ENCODE measurements around the gene SPTLC2.
"Not testable (repeated sequence)": the region's sequence is repeated elsewhere in the genome, so short reads cannot be mapped to it uniquely, and the experiment has no call there.

The SPTLC2 gene

DNA sequence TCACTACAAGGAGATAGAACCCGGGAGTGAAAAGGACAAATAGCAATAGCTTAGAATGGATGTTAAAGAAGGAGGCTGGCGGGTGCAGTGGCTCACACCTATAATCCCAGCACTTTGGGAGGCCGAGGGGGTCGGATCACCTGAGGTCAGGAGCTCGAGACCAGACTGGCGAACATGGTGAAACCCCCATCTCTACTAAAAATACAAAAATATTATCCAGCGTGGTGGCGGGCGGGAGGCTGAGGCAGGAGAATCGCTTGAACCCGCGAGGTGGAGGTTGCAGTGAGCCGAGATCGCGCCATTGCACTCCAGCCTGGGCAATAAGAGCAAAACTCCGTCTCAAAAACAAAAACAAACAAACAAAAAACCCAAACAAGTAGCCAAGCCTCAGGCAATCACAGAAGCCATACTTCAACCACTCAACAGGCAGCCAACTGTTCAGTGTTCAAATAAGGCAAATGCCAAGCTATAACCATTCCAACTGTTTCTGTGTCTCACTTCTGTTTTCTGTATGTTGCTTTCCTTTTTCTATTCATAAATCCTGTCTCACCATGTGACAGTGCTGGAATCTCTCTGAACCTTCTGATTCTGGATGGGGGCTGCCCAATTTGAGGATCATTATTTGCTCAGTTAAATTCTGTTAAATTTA is 3.9 kb upstream of the SPTLC2 start:
- DNase-seq, result no peak

DNA sequence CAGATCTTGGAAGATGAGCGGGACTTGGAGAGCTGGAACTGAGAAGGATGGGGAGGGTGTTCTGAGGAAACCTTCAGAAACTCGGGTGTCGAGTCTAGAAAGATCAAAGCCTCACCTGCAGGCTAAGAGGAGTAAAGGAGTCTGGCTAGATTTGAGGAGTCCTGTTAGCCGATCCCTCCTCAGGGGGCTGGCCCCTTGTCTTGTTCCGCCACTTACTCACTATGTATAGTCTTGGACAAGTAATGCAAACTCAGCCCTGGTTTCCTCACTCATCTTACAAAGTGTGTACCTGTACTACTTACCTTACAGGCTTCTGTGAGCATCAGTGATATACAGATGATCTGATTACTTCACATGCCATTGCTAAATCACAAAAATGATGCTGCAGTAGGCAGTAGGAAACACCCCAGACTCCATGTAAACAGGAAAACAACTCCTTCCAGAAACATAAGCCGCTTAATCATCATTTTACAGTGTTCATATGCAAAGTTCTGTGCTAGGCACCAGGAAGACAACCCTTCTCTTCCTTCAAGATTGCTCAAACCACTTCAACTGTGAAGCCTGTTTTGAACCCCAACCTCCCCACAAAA is 2.0 kb upstream of the SPTLC2 start:
- no peak for DNase-seq

DNA sequence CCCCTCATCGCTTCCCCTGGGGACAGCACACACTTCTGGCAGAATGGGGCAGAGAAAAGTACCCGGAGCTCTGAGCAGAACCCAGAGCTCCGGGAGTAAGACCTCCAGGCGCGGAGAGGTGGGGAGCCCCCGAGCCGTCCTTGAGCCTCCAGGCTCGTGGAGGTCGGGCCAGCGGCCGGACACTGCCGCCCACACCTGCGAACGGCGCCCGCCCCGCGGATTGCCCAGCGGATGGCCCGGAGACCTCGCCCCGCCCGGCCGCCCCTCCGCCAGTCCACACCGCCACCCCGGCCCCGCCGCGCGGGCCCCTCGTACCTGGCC is 344 bp downstream of the SPTLC2 start:
- no peak for DNase-seq

DNA sequence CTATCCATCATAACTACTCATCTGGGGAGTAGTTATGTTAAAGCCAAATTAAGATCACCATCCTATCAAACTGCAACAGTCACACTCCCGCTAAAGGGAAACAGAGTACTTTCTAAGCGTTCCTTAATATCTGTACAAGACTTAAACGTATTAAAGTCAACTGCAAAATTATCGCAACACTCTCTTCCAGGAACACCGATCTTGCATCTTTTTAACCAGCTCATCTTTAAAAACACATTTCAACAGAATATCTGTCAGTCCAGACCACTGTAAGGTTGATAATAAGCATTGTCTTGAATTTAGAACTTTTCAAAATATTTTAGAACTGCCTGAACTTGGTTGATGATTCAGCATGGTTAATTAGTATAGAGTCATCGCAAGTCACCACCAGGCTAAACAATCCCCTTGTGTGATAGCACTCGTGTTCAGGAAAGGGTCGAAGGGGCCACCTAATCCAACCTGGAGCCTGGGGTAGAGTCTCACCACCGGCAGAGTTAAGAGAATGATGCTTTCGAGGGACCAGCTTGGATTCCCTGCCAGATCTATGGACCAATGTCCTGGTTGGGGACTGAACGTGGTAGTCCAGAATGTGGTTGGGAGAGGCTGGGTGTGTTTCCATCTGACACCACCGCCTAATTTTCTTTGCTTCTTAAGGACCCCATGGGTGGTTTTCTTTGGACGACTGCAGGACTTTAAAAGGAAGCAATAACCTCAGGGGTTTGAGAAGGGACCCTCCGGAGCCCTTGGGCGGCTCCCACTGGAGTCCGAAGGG is 890 bp downstream of the SPTLC2 start:
- peak; percentile 55 for DNase-seq

DNA sequence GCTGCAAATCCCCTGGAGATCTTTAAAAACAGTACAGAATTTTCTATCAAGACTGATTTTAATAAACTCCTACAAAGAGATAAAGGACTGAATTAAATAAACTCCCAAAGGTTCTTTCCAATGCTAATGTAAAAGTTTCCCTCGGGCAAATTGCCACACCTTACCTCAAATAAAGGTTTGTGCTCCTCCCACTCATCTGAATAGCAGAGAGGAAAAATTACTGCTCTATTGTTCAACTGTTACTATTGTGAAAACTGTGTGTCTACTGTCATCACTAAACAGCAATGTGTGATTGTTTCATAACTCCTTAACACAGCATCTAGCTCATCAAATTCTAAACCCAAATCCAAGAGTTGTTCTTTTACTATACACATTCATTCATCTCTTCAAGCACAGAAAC is 3.2 kb downstream of the SPTLC2 start:
- DNase-seq, result no peak

DNA sequence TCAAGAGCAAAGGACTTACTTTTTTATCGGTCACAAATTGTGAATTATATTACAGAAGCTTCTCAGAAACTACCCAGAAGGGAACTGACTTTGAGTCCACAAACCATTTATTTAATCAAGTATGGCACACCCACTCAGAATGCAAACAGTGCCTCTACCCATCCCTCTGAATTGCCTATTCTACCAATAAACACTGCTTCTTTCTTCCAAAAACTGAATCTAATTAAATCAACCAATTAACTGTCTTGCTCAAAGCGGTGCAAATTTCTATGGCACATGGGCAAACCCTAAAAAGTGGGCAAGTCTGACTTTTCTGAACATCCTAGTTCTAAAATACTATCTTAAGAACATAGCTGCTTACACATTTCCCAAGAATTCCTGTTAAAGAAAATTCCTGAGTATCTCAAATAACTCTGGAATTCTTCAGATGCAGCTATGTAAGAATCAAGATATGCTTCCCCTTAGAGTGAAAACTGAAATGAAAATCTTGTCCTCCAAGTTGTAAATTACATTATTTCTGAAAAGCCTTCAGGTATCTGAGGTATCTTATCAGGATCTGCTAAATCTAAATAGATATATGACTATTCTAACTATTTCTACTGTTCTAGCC is 4.3 kb downstream of the SPTLC2 start:
- DNase-seq, result no peak

DNA sequence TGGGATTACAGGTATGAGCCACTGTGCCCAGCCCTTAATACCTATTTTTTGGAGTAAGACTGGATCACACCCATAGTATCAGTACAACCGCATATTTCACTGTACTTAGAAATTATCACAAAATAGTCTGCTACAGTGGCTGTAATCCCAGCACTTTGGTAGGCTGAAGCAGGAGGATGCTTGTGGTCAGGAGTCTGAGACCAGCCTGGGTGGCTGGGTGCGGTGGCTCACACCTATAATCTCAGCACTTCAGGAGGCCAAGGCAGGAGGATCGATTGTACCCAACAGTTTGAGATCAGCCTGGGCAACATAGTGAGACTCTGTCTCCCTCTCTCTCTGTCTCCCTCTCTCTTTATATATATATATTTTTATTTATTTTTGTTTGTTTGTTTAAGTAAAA is 5.9 kb downstream of the SPTLC2 start:
- DNase-seq, result no peak

DNA sequence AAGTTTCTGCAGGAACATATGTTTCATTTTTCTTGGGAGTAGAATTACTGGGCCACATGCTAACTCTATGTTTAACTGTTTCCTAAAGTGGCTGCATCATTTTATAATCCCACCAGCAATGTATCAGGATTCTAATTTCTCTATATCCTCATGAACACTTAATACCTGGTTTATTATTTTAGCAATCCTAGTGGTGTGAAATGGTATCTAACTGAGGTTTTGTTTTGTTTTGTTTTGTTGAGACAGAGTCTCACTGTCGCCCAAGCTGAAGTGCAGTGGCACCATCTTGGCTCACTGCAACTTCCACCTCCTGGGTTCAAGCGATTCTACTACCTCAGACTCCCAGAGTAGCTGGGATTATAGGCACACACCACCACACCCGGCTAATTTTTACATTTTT is 6.5 kb downstream of the SPTLC2 start:
- no peak for DNase-seq

DNA sequence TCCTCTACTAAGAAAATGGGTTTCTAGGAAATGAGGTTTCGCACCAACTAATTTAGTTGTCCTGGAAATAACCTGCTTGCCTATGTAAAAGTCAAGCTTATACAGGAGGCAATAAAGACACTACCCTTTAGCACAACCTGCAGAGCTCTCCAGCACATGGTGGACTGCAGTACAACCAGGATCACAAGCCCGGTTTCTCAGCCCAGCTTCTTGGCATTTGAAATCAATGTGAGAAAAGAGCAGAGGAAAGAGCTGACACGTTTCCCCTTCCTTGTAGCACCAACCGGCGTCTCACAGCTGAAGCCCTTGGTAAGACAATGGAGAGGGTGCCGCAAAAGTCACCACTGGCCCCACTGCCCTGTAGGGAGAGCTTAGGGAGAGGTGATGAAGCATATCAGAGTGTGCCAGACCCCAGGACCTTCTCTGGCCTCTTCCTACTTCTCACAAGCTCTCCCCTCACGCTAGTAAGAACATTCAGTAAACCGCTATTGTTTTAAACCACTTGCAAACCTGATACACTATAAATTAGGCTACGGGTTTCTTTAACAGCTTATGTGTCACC is 8.6 kb downstream of the SPTLC2 start:
- no peak for DNase-seq

DNA sequence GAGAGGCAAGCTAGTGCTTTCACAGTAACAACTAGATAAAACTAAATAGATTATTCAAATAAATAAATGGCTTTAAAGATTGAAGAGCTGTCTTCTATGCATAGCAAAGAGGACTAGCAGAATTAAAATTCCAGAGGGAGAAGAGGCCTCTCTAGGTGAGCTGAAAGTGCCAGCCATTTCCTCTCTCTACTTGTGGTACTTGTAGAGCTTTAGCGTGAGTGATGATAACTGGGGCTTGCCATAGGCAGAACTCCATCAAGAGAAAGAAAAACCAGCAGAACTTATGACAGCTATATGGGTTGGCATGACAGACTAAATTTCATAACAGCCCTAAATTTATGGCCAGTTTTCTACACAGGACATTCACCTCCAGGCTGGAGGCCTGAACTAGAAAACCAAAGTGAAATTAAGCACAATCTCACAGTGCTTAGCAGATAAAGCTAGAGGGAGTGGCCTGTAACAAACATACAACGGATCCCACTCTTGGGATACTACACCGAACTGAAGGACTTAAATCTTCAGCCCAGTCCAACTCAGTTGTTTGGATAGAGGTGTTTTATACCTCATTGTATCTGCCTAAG is 11.0 kb downstream of the SPTLC2 start:
- no peak for DNase-seq

DNA sequence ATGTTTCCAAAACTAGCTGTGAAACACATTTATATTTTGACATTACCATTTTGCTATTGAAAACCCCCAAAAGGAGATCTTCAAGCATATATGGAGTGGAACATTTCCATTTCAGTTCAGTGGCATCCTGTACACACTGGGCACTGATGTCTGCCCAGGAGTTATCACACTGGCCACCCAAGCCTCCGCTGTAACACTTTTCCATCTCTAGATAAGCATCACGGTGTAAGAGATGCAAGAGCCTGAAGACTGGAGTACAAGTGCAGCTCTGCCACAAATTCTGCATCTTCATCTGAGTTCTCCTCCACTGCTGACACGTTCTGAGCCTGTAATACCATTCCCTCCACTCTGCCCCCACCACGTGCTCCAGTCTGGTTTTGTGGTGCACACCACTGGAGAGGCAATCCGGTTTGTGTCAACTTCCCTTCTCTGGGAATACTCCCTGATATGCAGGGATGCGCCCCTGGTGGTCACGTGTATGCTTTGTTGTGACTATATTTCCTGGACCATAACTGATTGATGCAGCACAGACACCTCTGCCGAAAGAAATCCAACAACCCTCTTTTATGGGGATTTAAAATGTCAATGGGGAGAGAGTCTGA is 12.7 kb downstream of the SPTLC2 start:
- DNase-seq, result no peak

DNA sequence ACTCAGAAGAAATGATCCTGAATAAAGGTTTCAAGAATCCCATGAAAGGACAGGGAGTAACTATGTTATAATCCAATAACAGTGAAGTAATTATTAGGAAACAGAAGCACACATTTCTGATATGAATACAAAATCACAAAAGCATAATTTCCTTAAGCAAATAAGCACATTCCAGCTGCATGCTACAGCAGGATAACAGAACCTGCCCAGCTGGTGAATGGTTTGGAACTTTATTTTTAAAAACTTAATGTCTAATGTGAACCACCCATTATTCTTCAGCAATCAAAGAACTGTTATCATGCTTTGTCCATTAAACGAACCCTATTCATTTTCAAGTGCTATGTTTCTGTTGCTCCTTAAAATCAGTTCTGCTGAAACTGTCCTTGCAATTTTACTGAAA is 13.4 kb downstream of the SPTLC2 start:
- no peak for DNase-seq

DNA sequence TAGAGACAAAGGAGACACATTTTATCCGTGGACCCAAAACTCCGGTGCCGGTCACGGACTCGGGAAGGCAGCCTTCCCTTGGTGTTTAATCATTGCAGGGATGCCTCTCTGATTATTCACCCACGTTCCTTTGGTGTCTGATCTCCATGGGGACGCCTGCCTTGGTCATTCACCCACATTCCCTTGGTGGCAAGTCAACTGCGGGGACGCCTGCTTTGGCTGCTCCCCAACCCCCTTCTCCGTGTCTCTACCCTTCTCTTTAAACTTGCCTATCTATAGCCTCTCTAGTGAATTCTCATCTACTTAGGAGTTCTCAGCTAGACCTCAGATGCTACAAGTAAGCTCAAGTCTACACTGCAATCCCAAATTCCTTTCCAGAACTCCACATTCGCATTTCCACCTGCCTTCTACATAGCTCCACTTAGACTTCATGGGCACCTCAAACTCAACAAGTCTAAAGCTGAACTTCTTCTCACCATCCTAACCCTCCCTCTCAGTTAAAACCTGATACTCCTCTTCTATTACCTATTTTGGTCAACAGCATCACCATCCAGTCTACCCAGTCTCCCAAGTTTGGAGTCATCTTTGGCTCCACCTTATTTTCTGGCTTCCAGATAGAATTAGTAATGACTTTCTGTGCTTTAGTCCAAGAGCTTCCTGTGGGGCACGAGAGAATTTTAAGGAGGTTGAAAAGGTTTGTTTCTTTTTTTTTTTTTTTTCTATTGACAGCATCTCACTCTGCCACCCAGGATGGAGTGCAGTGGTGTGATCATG is 14.4 kb downstream of the SPTLC2 start:
- no peak for DNase-seq

DNA sequence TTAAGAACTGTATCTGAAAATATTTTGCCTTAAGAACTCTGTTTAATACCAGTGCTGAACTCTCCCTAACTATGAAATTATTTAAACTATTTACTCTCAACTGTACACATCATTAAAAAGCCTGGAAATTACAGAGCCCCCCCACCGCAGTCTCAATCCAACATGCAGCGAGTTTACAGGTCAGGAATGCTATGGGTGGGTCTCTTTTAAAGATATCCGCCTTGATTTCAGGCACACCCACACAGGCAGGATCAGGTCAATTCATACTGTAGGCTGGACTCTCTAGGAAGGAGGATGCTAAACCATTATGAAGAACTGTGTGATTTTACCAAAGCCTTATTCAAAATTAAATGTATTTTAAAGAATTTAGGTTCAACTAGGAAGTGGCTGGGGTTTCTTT is 16.5 kb downstream of the SPTLC2 start:
- DNase-seq, result no peak

DNA sequence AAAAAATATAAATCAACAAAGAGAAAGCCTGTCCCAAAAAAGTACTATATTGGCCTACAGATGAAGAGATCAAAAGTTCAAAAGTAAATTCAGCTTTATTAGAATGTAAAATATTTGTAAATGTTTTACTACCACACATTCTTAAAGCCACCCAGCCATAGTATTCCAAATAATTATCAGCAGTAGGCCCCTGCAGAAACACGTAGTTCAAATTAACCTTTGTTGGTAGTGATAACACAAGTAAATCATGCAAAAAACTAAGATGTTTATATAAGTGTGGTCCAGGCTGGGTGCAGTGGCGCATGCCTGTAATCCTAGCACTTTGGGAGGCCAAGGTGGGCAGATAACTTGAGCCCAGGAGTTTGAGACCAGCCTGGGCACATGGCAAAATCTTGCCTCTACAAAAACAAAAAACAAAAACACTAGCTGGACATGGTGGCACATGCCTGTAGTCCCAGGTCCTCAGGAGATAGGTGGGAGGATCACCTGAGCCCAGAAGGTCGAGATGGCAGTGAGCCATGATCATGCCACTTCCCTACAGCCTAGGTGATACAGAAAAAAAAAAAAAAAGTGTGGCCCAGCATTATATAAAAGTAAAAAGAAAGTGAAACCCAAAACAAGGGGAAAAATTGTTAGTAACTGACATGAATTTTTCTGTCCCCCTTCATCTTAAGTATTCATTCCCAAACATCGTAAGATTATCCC is 17.9 kb downstream of the SPTLC2 start:
- DNase-seq, result no peak

DNA sequence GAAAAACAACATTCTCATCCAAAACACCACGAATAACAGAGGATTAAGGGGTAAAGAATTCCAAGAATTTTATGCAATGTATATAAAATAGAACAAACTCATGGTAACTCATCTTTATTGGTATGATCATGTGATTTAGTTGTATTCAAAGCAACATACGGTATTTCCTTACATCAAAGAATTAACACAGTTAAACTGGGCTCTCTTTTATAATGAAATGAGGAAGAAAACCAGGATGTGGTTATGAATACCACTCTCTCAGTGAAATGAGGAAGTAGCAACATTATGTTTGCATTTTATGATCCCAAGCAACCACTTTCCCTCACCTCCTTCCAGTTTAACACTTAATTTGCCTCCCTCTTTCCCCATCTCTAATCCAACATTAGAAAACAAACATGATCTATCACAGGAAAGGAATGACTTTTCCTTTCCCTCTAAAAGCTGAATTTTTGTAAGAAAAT is 22.9 kb downstream of the SPTLC2 start:
- DNase-seq, result no peak

DNA sequence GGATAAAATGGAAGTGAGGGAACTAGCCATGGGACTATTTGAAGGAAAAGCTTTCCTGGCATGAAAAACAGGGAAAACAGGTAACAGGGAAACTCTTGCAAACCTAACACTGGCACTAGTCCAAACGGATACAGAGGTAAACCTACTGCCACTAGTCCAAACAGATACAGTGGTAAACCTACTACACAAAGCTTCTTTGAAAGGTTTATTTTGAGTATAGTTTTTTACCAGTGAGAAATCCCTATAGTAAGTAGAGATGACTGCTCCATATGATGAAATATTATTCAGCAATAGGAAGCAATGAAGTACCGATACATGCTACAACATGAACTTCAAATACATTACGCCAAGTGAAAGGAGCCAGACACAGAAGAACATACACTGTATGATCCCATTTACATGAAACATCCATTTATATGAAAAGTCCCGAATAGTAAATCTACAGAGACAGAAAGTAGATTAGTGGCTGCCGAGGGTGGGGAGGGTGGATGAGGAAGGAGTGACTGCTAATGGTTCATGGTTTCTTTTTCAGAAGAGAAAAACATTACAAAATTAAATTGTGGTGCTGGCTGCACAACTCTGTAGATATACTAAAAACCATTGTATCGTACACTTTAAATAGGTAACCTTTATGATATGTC is 25.5 kb downstream of the SPTLC2 start:
- no peak for DNase-seq

DNA sequence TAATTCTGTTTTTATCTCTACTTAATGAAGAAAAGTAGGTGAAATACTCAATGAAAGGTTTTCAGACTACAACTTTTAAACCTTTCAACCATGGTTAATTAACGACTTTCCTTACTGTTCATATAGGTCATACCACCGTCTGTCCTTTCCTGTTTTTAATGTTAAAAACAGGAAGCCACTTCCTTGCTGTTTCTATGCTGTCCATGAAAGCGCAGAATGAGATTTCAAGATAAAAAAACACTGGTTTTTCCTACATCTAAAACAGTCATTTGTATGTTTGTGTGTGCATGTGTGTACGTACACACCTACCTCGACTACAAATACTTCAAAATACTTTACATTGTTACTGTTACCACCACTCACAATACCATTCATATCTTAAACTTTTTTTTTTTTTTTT is 27.3 kb downstream of the SPTLC2 start:
- DNase-seq, result no peak

DNA sequence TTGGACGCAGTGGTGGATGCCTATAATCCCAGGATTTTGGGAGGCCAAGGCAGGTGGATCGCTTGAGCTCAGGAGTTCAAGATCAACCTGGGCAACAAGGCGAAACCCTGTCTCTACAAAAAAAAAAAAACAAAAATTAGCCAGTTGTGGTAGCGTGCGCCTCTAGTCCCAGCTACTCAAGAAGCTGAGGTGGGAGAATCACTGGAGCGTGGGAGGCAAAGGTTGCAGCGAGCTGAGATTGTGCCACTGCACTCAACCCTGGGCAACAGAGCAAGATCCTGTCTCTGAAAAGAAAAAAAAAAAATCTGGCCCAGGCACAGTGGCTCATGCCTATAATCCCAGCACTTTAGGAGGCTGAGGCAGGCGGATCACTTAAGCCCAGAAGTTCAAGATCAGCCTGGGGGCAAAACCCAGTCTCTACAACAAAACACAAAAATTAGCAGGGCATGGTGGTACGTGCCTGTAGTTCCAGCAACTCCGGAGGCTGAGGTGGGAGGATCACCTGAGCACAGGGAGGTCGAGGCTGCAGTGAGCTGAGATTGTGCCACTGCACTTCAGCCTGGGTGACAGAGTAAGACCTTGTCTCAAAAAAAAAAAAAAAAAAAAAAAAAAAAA is 27.9 kb downstream of the SPTLC2 start:
- DNase-seq, result not testable (repeated sequence)

DNA sequence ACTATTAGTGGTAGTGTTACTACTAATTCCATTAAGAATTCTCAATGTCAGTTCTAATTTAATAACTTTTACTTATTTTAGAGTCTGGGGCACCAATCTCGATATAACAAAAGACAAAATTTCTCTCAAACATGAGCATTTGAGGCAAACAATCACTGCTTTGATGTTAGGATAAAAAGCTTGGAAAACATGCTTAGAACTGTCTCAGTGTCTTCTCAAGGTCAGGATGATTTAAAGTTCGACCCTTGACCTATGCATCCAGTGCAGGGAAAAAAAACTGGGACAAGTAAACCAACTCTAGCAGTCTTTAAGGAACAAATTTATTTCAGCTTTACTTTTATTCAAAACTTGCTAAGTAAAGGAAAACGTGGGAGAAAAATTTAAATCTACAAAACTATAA is 31.1 kb downstream of the SPTLC2 start:
- DNase-seq, result no peak
